ENCODE results near the gene FER. TPM values are rescaled to one million over a fixed set of nuclear protein-coding genes. Genes with fewer than 3 reads are reported as not detected.
A peak's percentile ranks its signal among the peaks of the same experiment; 100 is the strongest.
"Not testable (repeated sequence)": the region's sequence is repeated elsewhere in the genome, so short reads cannot be mapped to it uniquely, and the experiment has no call there.

The FER gene
- total RNA-seq, 1 experiment from 2014 or later: 19.4 TPM

GRCh38 chr5:108784577-108784976 lies 36.9 kb downstream of the FER start:
- Histone ChIP-seq H3K79me2 (ENCODE audit: low read length) (peaks cover 46% of the 10 kb centered on the region), H3K36me3 (ENCODE audit: low read depth, low read length) (peaks cover 23% of the 10 kb centered on the region)
- H3K4me1 ChIP-seq (ENCODE audit: insufficient read depth, low read length); intact Hi-C loops (cut with micrococcal nuclease); H3K4me2 ChIP-seq (ENCODE audit: low read length); DNase-seq; POLR2A ChIA-PET (ENCODE audit: unreplicated experiment); H3F3A ChIP-seq (ENCODE audit: low read length, unreplicated experiment); ATAC-seq; H2AFZ ChIP-seq (ENCODE audit: low read length); H3K9ac ChIP-seq (ENCODE audit: low read length); H3K27me3 ChIP-seq (ENCODE audit: low read length); H3K9me2 ChIP-seq (replicated peaks; ENCODE audit: low read length); H3K9me3 ChIP-seq (ENCODE audit: low read length); BruUV-seq (replicated peaks); H4K20me1 ChIP-seq (ENCODE audit: low read length); CTCF ChIA-PET; H3K4me3 ChIP-seq (ENCODE audit: low read length); H3K27ac ChIP-seq (ENCODE audit: low read length): not testable (repeated sequence)

- ATAC-seq (no peak), DNase-seq (no peak)
- intact Hi-C loops (cut with micrococcal nuclease): no loop called here
- ChIA-PET CTCF (no interaction called here), POLR2A (ENCODE audit: unreplicated experiment) (no interaction called here)
- no peaks in the 10 kb centered on the region for H4K20me1 ChIP-seq (ENCODE audit: low read length)
- no peak overlapping the region for H3K4me3 ChIP-seq (ENCODE audit: low read length)
- peaks cover 26% of the 10 kb centered on the region for H3K79me2 ChIP-seq (ENCODE audit: low read length)
- no peak overlapping the region for H2AFZ ChIP-seq (ENCODE audit: low read length)
- H3K9me3 ChIP-seq (ENCODE audit: low read length): 0 out of 2 replicates have a peak, but pooled peaks cover 4% of the 10 kb centered on the region
- H3K36me3 ChIP-seq (ENCODE audit: low read depth, low read length): peaks cover 20% of the 10 kb centered on the region
- H3F3A ChIP-seq (ENCODE audit: low read length, unreplicated experiment): no peaks in the 10 kb centered on the region
- no peak overlapping the region for H3K27ac ChIP-seq (ENCODE audit: low read length)
- peaks cover 4% of the 10 kb centered on the region for H3K4me1 ChIP-seq (ENCODE audit: insufficient read depth, low read length)
- H3K9me2 ChIP-seq (replicated peaks; ENCODE audit: low read length): no peaks in the 10 kb centered on the region
- BruUV-seq (replicated peaks): no TSS peak
- no peaks in the 10 kb centered on the region for H3K27me3 ChIP-seq (ENCODE audit: low read length)
- H3K4me2 ChIP-seq (ENCODE audit: low read length): no peak overlapping the region
- no peak overlapping the region for H3K9ac ChIP-seq (ENCODE audit: low read length)
- TF ChIP-seq CTCF (conservative IDR thresholded peaks at IDR 0.05; ENCODE audit: low read depth, low read length) (no peak), EZH2phosphoT487 (IDR thresholded peaks at IDR 0.05; ENCODE audit: borderline replicate concordance, low read length) (no peak), EZH2 (IDR thresholded peaks at IDR 0.05; ENCODE audit: low read length, unreplicated experiment) (no peak)
These were observed 39.2 kb downstream of the FER start for GRCh38 chr5:108786806-108787483.

GRCh38 chr5:108788142-108788541 lies 40.4 kb downstream of the FER start:
- ChIA-PET CTCF (no interaction called here), POLR2A (ENCODE audit: unreplicated experiment) (interaction anchor here (0.6 kb wide), 1 partner anchor 39 kb away, joined by 3 read pairs; no protein-coding TSS in a partner anchor)
- no peak for TF ChIP-seq EZH2 (IDR thresholded peaks at IDR 0.05; ENCODE audit: low read length, unreplicated experiment)
- TF ChIP-seq EZH2phosphoT487 (IDR thresholded peaks at IDR 0.05; ENCODE audit: borderline replicate concordance, low read length): no peak
- no peak for TF ChIP-seq CTCF (conservative IDR thresholded peaks at IDR 0.05; ENCODE audit: low read depth, low read length)
- Histone ChIP-seq H3K27me3 (ENCODE audit: low read length) (no peaks in the 10 kb centered on the region), H3K4me3 (ENCODE audit: low read length) (no peak overlapping the region), H4K20me1 (ENCODE audit: low read length) (no peaks in the 10 kb centered on the region), H3K27ac (ENCODE audit: low read length) (no peak overlapping the region), H3F3A (ENCODE audit: low read length, unreplicated experiment) (no peaks in the 10 kb centered on the region), H3K4me1 (ENCODE audit: insufficient read depth, low read length) (peaks cover 6% of the 10 kb centered on the region), H3K36me3 (ENCODE audit: low read depth, low read length) (peaks cover 19% of the 10 kb centered on the region), H2AFZ (ENCODE audit: low read length) (no peak overlapping the region), H3K9me2 (replicated peaks; ENCODE audit: low read length) (no peaks in the 10 kb centered on the region), H3K9me3 (ENCODE audit: low read length) (0 out of 2 replicates have a peak, but pooled peaks cover 4% of the 10 kb centered on the region), H3K79me2 (ENCODE audit: low read length) (peaks cover 18% of the 10 kb centered on the region), H3K4me2 (ENCODE audit: low read length) (no peak overlapping the region), H3K9ac (ENCODE audit: low read length) (no peak overlapping the region)
- no TSS peak for BruUV-seq (replicated peaks)
- no peak for DNase-seq
- intact Hi-C loops (cut with micrococcal nuclease): no loop called here
- ATAC-seq: peak; percentile 31; the same call in 1 of the 2 replicates
